Fibroblast of peridontal ligament (primary cell): Measurements from ENCODE around the gene SPDYE18.
"Not testable (repeated sequence)": the region's sequence is repeated elsewhere in the genome, so short reads cannot be mapped to it uniquely, and the experiment has no call there.

Source experiments
- DNase-seq: peaks from one replicate; pipeline ENCODE4 v3.0.0-alpha.2; 2010; ENCODE audit errors: extremely low read depth

The SPDYE18 gene

GRCh38 chr7:77062557-77062956 is at the start of gene SPDYE18:
SPDYE18 (minus strand) TSS chr7:77062558; CDS start chr7:77060512, 2,046 bp downstream.
- DNase-seq = not testable (repeated sequence)

- DNase-seq = peak; percentile 32
Observed at GRCh38 chr7:77108362-77108761, 46.0 kb upstream of the SPDYE18 start.

GRCh38 chr7:77107659-77108058 is 45.3 kb upstream of the SPDYE18 start:
- peak; percentile 24 for DNase-seq

GRCh38 chr7:77105904-77106303 is 43.5 kb upstream of the SPDYE18 start:
- DNase-seq = peak; percentile 79

- DNase-seq = not testable (repeated sequence)
Observed at GRCh38 chr7:77102671-77103070, 40.3 kb upstream of the SPDYE18 start.

GRCh38 chr7:77101187-77101586 is 38.8 kb upstream of the SPDYE18 start:
- not testable (repeated sequence) for DNase-seq

- DNase-seq = not testable (repeated sequence)
Observed at GRCh38 chr7:77100501-77100900, 38.1 kb upstream of the SPDYE18 start.

GRCh38 chr7:77092301-77092700 is 29.9 kb upstream of the SPDYE18 start:
- not testable (repeated sequence) for DNase-seq

GRCh38 chr7:77082192-77082591 is 19.8 kb upstream of the SPDYE18 start:
- not testable (repeated sequence) for DNase-seq

GRCh38 chr7:77080236-77080635 is 17.9 kb upstream of the SPDYE18 start:
- DNase-seq = not testable (repeated sequence)

GRCh38 chr7:77079624-77080023 is 17.3 kb upstream of the SPDYE18 start:
- DNase-seq = not testable (repeated sequence)

GRCh38 chr7:77079112-77079511 is 16.8 kb upstream of the SPDYE18 start:
- DNase-seq = not testable (repeated sequence)

- DNase-seq = not testable (repeated sequence)
Observed at GRCh38 chr7:77077060-77077459, 14.7 kb upstream of the SPDYE18 start.

- DNase-seq = peak; percentile 66
Observed at GRCh38 chr7:77074786-77075396, 12.5 kb upstream of the SPDYE18 start.

- not testable (repeated sequence) for DNase-seq
Observed at GRCh38 chr7:77071108-77071507, 8.8 kb upstream of the SPDYE18 start.

- DNase-seq = not testable (repeated sequence)
Observed at GRCh38 chr7:77065869-77066268, 3.5 kb upstream of the SPDYE18 start.

- DNase-seq = not testable (repeated sequence)
Observed at GRCh38 chr7:77063732-77064131, 1.4 kb upstream of the SPDYE18 start.

GRCh38 chr7:77032261-77032660 is 30.1 kb downstream of the SPDYE18 start, which contains the start of gene SPDYE17:
SPDYE17 (minus strand) TSS chr7:77032361; CDS start chr7:77030570, 1,791 bp downstream.
- DNase-seq = not testable (repeated sequence)

GRCh38 chr7:77026349-77026748 is 36.0 kb downstream of the SPDYE18 start:
- DNase-seq = not testable (repeated sequence)

GRCh38 chr7:77010074-77010680 is 52.2 kb downstream of the SPDYE18 start:
- peak; percentile 37 for DNase-seq

- peak; percentile 22 for DNase-seq
Observed at GRCh38 chr7:77008000-77008399, 54.4 kb downstream of the SPDYE18 start.

GRCh38 chr7:77006127-77007110 is 55.9 kb downstream of the SPDYE18 start:
- not testable (repeated sequence) for DNase-seq
